Transverse colon (tissue), 3 donors: ENCODE measurements around the gene BPHL.

Experiments
- CTCF ChIP-seq, 5 experiments: fragments of 200-600 bp in 3 of 5; fragments of 450-650 bp in 2 of 5; sonication (generic) in 3 of 5; IDR thresholded peaks; 1 replicate in 2 of 5; 2 replicates in 3 of 5; pipeline ENCODE4 v1.5.1; 2016 to 2017; ENCODE audit warnings: antibody characterized with exemption in 5 of 5, inconsistent platforms in 3 of 5, mild to moderate bottlenecking in 2 of 5, moderate library complexity in 1 of 5
- POLR2A ChIP-seq: fragments of 450-650 bp; IDR thresholded peaks from one replicate; pipeline ENCODE4 v1.6.1; 2016; ENCODE audit warnings: antibody characterized with exemption, mild to moderate bottlenecking, moderate library complexity

GRCh38 chr6:3181105-3181504, 62.6 kb downstream of the BPHL start:
- TF ChIP-seq CTCF (IDR thresholded peaks at IDR 0.05) (no peak), POLR2A (no peak)
